HCEC 1CT (cell line): ENCODE results near the gene CLDN34.
A peak's percentile ranks its signal among the peaks of the same experiment; 100 is the strongest.

Experiments used
- DNase-seq: peaks from one replicate; pipeline ENCODE4 v3.0.0-alpha.2; 2017

Gene CLDN34

GRCh38 chrX:10016519-10017132 lies 49.5 kb downstream of the CLDN34 start:
- no peak for DNase-seq

GRCh38 chrX:10017872-10018271 lies 50.7 kb downstream of the CLDN34 start:
- peak; percentile 56 for DNase-seq
